Measurements from ENCODE around the gene PCNX1. TPM values are rescaled to one million over a fixed set of nuclear protein-coding genes. Genes with fewer than 3 reads are reported as not detected.

PCNX1 gene
- total RNA-seq, 1 donor = 142 TPM

DNA sequence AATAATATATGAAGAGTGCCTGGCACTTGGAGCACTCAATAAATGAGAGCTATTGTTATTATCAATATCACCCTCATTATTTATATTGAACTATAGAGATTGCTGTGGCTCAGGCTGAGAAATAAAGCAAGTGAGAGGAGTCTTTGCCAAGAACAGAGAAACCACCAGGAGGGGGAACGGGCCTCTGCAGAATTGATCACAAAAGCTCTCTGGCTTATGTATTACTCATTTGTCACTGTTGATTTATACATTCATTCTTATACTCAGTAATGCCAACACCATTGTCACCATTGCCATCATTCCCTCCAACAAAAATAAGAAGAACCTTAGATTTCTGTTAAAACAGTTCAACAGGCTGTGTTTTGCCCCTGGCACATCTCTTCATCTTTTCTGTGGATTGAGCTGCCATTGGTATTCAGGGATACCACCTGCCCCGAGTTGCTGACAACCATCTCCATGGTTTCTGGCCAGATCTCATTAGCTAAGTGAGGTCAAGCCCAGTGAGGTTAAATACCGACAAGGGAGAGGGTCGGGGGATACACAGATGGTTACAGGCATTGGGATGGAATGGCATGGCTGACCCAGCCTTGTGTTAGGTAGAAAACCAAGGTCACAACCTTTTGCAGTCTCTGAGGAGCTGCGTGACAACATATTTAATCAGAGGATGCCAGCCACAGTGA is 21.8 kb upstream of the PCNX1 start:
- Histone ChIP-seq H3K4me3 (ENCODE audit: low read length) (no peak overlapping the region), H3K27me3 (ENCODE audit: insufficient read depth, low read length) (no peaks in the 10 kb centered on the region), H3K4me1 (ENCODE audit: insufficient read depth, low read length) (peaks cover 85% of the 10 kb centered on the region), H3K9me3 (ENCODE audit: low read depth, low read length) (no peaks in the 10 kb centered on the region)

DNA sequence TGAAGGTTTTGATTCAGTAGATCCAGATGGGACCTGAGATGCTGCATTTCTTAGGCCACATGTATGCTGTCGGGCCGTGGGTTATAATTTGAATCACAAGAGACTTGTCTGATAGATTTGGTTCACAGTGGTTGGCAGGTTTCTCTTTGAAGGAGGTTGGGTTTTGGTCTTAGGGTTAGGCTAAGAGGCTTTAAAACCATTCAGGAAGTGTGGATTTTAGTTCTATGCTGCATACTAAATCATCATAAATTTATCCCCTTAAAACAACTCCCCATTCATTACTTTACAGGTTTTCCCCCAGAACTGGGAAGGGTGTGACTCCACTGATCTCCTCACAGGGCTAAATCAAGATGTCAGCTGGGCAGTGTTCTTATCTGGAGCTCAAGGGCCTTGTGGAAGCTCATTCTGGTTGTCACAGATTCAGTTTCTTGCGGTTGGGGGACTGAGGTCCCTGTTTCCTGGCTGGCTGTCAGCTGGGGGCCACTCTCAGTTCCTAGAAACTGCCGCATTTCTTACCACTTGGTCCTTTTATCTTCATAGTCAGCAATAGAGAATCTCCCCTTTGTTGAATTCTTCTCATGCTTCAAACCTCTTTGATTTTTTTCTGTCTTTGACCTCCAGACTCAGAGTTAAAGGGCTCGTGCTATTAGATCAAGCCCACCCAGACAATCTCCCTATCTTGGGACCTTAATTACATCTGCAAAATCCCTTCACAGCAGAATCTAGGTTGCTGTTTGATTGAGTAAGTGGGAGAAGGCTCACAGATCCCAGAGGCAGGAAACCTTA is 20.6 kb upstream of the PCNX1 start:
- no peak overlapping the region for H3K4me3 ChIP-seq (ENCODE audit: low read length)
- H3K4me1 ChIP-seq (ENCODE audit: insufficient read depth, low read length) = peaks cover 85% of the 10 kb centered on the region
- no peaks in the 10 kb centered on the region for H3K9me3 ChIP-seq (ENCODE audit: low read depth, low read length)
- H3K27me3 ChIP-seq (ENCODE audit: insufficient read depth, low read length) = no peaks in the 10 kb centered on the region

DNA sequence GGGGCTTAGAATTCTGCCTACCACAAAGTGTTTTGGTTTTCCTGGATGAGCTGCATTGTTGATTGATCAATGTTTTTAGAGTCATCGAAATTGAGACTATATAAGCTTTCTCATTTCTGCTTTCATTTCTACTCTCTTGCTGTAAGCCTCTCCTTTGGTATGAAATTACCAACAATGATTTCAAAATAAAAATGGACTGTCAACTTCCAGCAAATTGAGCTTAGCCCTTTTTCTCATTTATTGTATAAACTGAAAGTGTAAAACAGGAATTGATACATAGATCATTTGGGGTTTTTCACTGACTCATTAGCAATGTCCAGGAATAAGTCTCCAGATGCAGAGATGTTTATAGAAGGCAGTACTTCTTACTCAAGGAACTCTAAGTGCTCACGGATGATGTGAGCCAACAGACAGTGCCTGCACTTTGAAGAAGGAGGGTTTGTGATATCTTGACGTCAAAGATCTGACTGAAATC is 20.0 kb upstream of the PCNX1 start:
- Histone ChIP-seq H3K27me3 (ENCODE audit: insufficient read depth, low read length) (no peaks in the 10 kb centered on the region), H3K4me1 (ENCODE audit: insufficient read depth, low read length) (peaks cover 86% of the 10 kb centered on the region), H3K9me3 (ENCODE audit: low read depth, low read length) (no peaks in the 10 kb centered on the region), H3K4me3 (ENCODE audit: low read length) (no peak overlapping the region)

DNA sequence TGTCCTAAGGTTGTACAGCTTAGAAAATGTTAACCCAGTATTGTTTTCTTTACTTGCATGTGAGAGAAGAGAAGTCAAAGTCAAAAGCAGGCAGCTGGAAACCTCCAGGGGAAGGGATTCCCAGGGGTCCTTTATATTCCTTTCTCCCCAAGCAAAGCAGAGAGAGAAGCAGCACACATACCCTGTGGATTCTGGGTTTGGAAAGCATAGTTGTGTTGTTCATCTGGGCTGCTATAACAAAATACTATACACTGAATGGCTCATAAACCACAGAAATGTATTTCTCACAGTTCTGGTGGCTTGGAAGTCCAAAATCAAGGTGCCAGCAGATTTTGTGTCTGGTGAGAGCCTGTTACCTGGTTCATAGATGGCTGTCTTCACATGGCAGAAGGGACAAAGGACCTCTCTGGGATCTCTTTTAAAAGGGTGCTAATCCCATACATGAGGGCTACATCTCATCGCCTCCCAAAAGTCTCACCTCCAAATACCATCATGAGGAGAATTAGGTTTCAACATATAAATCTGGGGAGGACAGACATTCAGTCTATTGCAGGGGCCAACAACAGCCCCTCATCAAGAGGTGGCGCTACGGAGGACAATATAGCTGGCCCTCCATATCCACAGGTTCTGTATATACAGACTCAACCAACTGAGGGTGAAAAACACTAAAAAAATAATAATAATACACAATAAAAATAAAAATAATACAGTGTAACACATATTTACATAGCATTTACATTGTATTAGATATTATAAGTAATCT is 19.3 kb upstream of the PCNX1 start:
- Histone ChIP-seq H3K4me1 (ENCODE audit: insufficient read depth, low read length) (peaks cover 80% of the 10 kb centered on the region), H3K9me3 (ENCODE audit: low read depth, low read length) (no peaks in the 10 kb centered on the region), H3K4me3 (ENCODE audit: low read length) (no peak overlapping the region), H3K27me3 (ENCODE audit: insufficient read depth, low read length) (no peaks in the 10 kb centered on the region)

DNA sequence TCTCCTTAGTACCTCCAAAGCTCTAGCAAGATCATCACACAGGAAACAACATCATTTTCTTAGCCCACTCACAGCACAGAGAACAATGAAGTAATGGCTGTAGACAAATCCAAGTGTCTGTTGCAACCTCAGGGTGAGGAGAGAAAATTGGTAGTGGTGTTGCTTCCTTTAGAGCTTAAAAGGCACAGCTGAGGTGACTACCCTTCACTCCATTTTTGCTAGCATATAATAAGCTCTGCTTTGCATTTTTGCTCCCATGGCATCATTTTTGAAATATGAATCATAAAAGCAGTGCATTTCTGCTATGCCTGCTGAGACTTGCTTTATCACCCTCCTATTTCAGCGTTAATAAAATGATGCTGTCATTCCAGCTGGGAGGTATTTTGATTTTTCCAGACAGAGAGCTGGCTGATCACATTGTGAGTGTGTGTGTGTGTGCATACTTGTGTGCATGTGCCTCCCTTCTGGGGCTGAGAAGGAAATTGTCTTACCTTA is 18.5 kb upstream of the PCNX1 start:
- Histone ChIP-seq H3K27me3 (ENCODE audit: insufficient read depth, low read length) (no peaks in the 10 kb centered on the region), H3K4me3 (ENCODE audit: low read length) (no peak overlapping the region), H3K9me3 (ENCODE audit: low read depth, low read length) (no peaks in the 10 kb centered on the region), H3K4me1 (ENCODE audit: insufficient read depth, low read length) (peaks cover 74% of the 10 kb centered on the region)

DNA sequence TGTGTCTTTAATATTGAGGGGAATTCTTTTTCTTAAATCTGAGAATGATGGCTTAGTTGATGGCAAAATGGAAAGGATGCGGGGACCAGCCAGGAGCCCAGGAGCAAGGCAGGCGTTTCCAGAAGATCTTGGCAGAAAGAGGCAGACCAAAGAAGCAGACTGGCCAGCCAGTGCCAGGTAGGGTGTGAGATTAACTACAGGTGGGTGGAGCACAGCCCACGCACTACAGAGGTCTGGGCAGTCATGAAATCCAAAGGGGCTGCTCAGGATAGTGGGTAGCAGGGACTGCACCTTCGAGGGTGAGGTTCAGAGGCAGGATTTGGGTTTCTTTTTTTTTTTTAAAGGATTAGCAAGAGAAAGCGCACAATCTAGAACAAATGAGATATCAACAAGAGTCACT is 17.7 kb upstream of the PCNX1 start:
- peaks cover 74% of the 10 kb centered on the region for H3K4me1 ChIP-seq (ENCODE audit: insufficient read depth, low read length)
- no peaks in the 10 kb centered on the region for H3K27me3 ChIP-seq (ENCODE audit: insufficient read depth, low read length)
- H3K4me3 ChIP-seq (ENCODE audit: low read length) = no peak overlapping the region
- no peaks in the 10 kb centered on the region for H3K9me3 ChIP-seq (ENCODE audit: low read depth, low read length)

DNA sequence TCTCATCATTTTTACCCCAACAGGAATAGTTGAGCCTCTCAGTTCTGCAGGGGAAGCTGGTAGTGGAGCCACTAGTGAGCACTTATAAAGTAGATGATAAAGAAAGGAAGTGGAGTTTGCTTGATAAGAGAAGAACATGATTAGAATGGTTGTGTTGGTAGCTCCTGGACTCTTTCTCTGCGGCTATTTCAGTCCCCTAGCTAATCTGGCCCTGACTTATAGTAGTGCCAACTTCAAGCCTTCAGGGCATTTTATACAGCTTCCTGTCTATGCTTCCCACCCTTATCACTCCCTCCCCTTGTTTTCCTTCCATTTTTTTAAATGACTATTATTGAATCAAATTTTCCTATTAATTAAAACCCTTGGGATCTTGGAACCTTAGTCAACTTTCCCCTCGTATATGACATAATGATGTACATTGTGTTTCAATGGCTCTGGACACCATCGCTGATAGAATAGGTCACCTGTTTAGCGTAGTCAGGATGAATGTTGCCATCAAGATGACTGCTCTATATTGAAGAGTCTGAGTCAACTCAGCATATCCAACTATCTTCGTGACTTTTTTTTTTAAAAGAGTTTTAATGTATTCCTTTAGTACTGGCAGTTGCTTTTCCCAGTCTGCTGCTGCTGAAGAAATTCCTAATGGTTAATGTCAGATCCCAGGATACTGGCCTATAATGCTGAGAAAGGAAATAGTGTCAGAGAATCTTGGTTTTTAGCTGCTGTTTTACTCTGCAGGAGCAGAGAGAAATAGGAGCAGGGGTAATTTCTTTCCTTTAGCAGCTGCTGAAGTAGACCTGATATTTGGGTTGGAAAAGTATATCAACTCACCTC is 16.2 kb upstream of the PCNX1 start:
- no peaks in the 10 kb centered on the region for H3K9me3 ChIP-seq (ENCODE audit: low read depth, low read length)
- no peak overlapping the region for H3K4me3 ChIP-seq (ENCODE audit: low read length)
- H3K4me1 ChIP-seq (ENCODE audit: insufficient read depth, low read length) = peaks cover 63% of the 10 kb centered on the region
- no peaks in the 10 kb centered on the region for H3K27me3 ChIP-seq (ENCODE audit: insufficient read depth, low read length)

DNA sequence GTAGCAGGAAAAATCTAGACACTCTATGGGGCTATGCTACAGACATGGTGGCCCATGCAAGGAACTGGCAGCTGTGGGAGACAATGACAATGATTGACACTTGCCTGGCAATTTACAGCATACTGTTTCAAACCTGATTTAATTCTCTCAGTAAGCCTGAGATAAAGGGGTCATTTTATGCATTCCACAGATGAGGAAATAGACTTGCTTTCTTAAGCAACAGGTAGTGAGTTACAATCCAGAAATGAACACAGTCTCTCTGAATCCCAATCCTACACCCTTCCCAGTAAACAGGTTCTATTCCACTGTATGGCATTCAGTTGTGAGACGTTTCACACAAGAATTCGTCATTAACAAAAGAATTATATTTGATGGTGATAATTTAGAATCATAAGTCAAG is 15.5 kb upstream of the PCNX1 start:
- Histone ChIP-seq H3K9me3 (ENCODE audit: low read depth, low read length) (no peaks in the 10 kb centered on the region), H3K4me3 (ENCODE audit: low read length) (no peak overlapping the region), H3K27me3 (ENCODE audit: insufficient read depth, low read length) (no peaks in the 10 kb centered on the region), H3K4me1 (ENCODE audit: insufficient read depth, low read length) (peaks cover 56% of the 10 kb centered on the region)

DNA sequence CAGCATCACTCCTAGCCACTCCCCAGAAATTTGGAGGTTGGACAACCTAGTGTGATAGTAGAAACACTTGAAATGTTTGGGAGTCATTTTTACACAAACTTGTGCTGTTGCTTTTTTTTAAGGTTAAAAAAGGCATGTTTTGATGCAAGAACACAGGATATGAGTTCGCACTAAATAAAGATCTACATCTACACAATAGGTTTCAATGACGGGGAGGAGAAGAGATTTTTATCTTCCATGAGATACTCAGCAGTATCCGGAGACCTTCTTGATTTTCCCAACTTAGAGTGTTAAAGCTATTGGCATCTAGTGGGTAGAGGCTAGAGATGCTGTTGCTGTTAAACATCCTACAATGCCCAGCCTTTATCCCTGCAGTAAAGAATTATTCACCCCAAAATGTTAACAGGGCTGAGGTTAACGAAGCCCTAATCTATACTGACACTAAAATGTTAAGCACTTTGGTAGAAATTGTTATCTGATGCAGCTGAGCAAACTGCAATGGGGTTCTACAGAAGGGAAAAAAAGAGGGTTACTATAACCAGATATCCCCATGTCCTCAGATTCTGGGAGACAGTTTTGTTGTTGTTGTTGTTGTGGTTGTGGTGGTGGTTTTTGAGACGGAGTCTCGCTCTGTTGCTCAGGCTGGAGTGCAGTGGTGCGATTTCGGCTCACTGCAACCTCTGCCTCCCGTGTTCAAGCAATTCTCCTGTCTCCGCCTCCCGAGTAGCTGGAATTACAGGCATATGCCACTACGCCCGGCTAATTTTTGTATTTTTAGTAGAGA is 14.0 kb upstream of the PCNX1 start:
- H3K9me3 ChIP-seq (ENCODE audit: low read depth, low read length) = no peaks in the 10 kb centered on the region
- peaks cover 41% of the 10 kb centered on the region for H3K4me1 ChIP-seq (ENCODE audit: insufficient read depth, low read length)
- H3K27me3 ChIP-seq (ENCODE audit: insufficient read depth, low read length) = no peaks in the 10 kb centered on the region
- H3K4me3 ChIP-seq (ENCODE audit: low read length) = no peak overlapping the region

DNA sequence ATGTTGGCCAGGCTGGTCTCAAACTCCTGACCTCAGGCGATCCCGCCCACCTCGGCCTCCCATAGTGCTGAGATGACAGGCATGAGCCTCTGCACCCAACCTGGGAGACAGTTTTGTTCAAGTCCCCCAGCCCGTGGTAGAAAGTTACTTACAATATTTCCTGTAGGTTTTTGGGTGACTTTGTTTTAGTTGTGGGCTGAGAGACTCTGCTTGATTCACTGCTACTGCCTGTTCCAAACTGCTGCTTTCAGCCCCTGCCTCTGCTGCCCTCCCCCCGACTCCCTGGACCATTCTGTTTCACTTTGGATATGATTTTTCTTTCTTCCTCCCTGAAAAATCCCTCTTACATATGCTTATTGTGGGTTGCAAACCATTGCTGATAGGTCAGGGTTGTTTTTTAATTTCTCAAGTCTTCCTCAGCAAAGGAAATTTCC is 13.4 kb upstream of the PCNX1 start:
- Histone ChIP-seq H3K4me1 (ENCODE audit: insufficient read depth, low read length) (peaks cover 41% of the 10 kb centered on the region), H3K4me3 (ENCODE audit: low read length) (no peak overlapping the region), H3K9me3 (ENCODE audit: low read depth, low read length) (no peaks in the 10 kb centered on the region), H3K27me3 (ENCODE audit: insufficient read depth, low read length) (no peaks in the 10 kb centered on the region)

DNA sequence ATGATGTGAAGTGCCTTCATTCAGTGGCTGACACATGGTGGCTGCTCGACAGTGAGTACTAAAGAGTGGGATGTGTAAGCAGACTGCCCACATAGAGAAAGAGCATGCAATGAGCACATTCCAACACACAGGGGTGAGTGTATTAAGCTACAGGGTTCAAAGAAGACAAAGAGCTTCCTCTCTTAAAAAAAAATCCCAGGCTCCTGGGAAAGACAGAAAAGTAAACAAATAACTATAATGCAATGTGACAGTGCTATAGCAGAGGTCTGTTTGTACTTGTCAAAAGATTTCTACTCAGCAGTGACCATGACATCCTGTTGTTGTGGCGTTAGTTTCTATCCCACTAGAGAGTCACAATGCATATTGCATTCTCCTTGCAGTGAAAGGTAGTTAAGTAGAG is 12.4 kb upstream of the PCNX1 start:
- Histone ChIP-seq H3K27me3 (ENCODE audit: insufficient read depth, low read length) (no peaks in the 10 kb centered on the region), H3K4me1 (ENCODE audit: insufficient read depth, low read length) (peaks cover 44% of the 10 kb centered on the region)

DNA sequence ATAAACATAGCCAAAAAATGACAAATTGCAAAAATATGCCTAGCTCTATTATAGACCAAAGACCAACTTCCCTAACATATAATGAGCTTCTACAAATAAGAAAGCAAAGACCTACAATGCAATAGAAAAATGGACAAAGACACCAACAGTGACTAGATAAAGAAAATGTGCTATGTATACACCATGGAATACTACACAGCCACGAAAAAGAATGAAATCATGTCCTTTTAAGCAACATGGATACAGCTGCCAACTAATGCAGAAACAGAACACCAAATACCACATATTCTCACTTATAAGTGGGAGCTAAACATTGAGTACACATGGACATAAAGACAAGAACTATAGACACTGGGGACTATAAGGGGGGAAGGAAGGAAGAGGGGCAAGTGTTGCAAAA is 10.9 kb upstream of the PCNX1 start:
- no peaks in the 10 kb centered on the region for H3K27me3 ChIP-seq (ENCODE audit: insufficient read depth, low read length)
- H3K4me3 ChIP-seq (ENCODE audit: low read length) = no peak overlapping the region
- H3K4me1 ChIP-seq (ENCODE audit: insufficient read depth, low read length) = peaks cover 44% of the 10 kb centered on the region
- H3K9me3 ChIP-seq (ENCODE audit: low read depth, low read length) = no peaks in the 10 kb centered on the region

More for the DNA sequence above, 12.4 kb upstream of the PCNX1 start:
- H3K4me3 ChIP-seq (ENCODE audit: low read length) = no peak overlapping the region
- no peaks in the 10 kb centered on the region for H3K9me3 ChIP-seq (ENCODE audit: low read depth, low read length)

DNA sequence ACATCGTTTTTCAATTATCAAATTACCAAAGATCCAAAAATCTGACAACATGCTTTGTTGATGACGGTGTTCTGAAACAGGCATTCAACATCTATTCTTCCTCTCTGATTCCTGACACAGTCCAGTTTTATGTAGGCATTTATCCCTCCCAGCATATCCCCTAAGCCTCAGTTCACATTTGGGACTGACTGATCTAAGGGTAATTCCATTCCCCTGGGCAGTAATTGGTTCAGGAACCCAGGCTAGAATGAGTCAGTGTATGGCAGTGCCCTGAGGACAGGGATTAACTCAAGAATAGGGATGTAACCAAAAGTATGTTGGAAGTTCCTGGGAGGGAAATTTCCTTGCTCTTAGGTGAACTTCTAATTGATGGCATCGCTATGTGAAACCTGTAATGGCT is 10.3 kb upstream of the PCNX1 start:
- Histone ChIP-seq H3K4me1 (ENCODE audit: insufficient read depth, low read length) (peaks cover 41% of the 10 kb centered on the region), H3K4me3 (ENCODE audit: low read length) (no peak overlapping the region), H3K9me3 (ENCODE audit: low read depth, low read length) (no peaks in the 10 kb centered on the region), H3K27me3 (ENCODE audit: insufficient read depth, low read length) (no peaks in the 10 kb centered on the region)

DNA sequence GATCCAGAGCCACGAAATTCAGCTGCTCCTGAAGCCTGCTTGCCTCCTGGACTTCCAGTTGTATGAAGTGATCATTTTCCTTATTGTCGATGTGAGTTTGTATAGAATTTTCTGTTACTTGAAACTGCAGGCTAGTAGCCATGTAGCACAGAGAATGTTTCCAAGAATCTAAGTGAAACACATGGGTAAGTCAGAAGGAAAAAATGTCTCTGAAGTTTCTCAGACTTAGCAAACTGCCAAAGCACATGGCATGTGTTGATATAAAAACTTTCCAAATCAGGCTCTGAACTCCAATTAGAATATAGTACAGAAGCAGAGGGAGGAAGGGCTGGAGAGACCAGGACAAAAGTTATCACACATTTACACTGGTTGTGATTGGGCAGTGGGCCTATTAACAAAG is 9.8 kb upstream of the PCNX1 start:
- Histone ChIP-seq H3K27me3 (ENCODE audit: insufficient read depth, low read length) (no peaks in the 10 kb centered on the region), H3K4me3 (ENCODE audit: low read length) (no peak overlapping the region), H3K4me1 (ENCODE audit: insufficient read depth, low read length) (peaks cover 37% of the 10 kb centered on the region), H3K9me3 (ENCODE audit: low read depth, low read length) (no peaks in the 10 kb centered on the region)

Measured in mononuclear cell (primary cell).